ENCODE results near the gene USP17L12.
"Not testable (repeated sequence)": the region's sequence is repeated elsewhere in the genome, so short reads cannot be mapped to it uniquely, and the experiment has no call there.

Gene USP17L12

GRCh38 chr4:9219852-9220251 lies at the start of gene USP17L12:
Gene USP17L12, plus strand, starts transcription at chr4:9220152. Its CDS starts 0 bp downstream, at chr4:9220152.
- H3K9ac ChIP-seq (ENCODE audit: low read depth in 1 of 2, low read length in 2 of 2); H3K4me1 ChIP-seq (ENCODE audit: control insufficient read depth in 1 of 2, insufficient read depth in 2 of 2, low read length in 2 of 2); H3K27me3 ChIP-seq (ENCODE audit: control insufficient read depth in 1 of 2, insufficient read depth in 2 of 2, low read length in 2 of 2); H3K27ac ChIP-seq (ENCODE audit: low read depth, low read length); H3K9me3 ChIP-seq (ENCODE audit: control insufficient read depth in 1 of 2, low read length in 2 of 2); H3K4me3 ChIP-seq (ENCODE audit: low read depth in 1 of 2, low read length in 2 of 2); H3K36me3 ChIP-seq (ENCODE audit: control insufficient read depth in 1 of 2, insufficient read depth in 2 of 2, low read length in 2 of 2): not testable (repeated sequence)

GRCh38 chr4:9210357-9210756 lies 9.6 kb upstream of the USP17L12 start, which contains the start of gene USP17L10:
Gene USP17L10, plus strand, starts transcription at chr4:9210657. Its CDS starts 0 bp downstream, at chr4:9210657.
- H3K4me1 ChIP-seq (ENCODE audit: control insufficient read depth in 1 of 2, insufficient read depth in 2 of 2, low read length in 2 of 2); H3K36me3 ChIP-seq (ENCODE audit: control insufficient read depth in 1 of 2, insufficient read depth in 2 of 2, low read length in 2 of 2); H3K4me3 ChIP-seq (ENCODE audit: low read depth in 1 of 2, low read length in 2 of 2); H3K9me3 ChIP-seq (ENCODE audit: control insufficient read depth in 1 of 2, low read length in 2 of 2); H3K27ac ChIP-seq (ENCODE audit: low read depth, low read length); H3K27me3 ChIP-seq (ENCODE audit: control insufficient read depth in 1 of 2, insufficient read depth in 2 of 2, low read length in 2 of 2); H3K9ac ChIP-seq (ENCODE audit: low read depth in 1 of 2, low read length in 2 of 2): not testable (repeated sequence)

- not testable (repeated sequence) for H3K9ac ChIP-seq (ENCODE audit: low read depth in 1 of 2, low read length in 2 of 2); H3K4me1 ChIP-seq (ENCODE audit: control insufficient read depth in 1 of 2, insufficient read depth in 2 of 2, low read length in 2 of 2); H3K4me3 ChIP-seq (ENCODE audit: low read depth in 1 of 2, low read length in 2 of 2); H3K9me3 ChIP-seq (ENCODE audit: control insufficient read depth in 1 of 2, low read length in 2 of 2); H3K27ac ChIP-seq (ENCODE audit: low read depth, low read length); H3K36me3 ChIP-seq (ENCODE audit: control insufficient read depth in 1 of 2, insufficient read depth in 2 of 2, low read length in 2 of 2); H3K27me3 ChIP-seq (ENCODE audit: control insufficient read depth in 1 of 2, insufficient read depth in 2 of 2, low read length in 2 of 2)
Measured at GRCh38 chr4:9214701-9215100, 5.3 kb upstream of the USP17L12 start.

- H3K4me3 ChIP-seq (ENCODE audit: low read depth in 1 of 2, low read length in 2 of 2); H3K9ac ChIP-seq (ENCODE audit: low read depth in 1 of 2, low read length in 2 of 2); H3K4me1 ChIP-seq (ENCODE audit: control insufficient read depth in 1 of 2, insufficient read depth in 2 of 2, low read length in 2 of 2); H3K9me3 ChIP-seq (ENCODE audit: control insufficient read depth in 1 of 2, low read length in 2 of 2); H3K36me3 ChIP-seq (ENCODE audit: control insufficient read depth in 1 of 2, insufficient read depth in 2 of 2, low read length in 2 of 2); H3K27ac ChIP-seq (ENCODE audit: low read depth, low read length); H3K27me3 ChIP-seq (ENCODE audit: control insufficient read depth in 1 of 2, insufficient read depth in 2 of 2, low read length in 2 of 2): not testable (repeated sequence)
Measured at GRCh38 chr4:9215105-9215504, 4.8 kb upstream of the USP17L12 start, which contains the start of gene USP17L11. Gene USP17L11, plus strand, starts transcription at chr4:9215405. Its CDS starts 0 bp downstream, at chr4:9215405.

GRCh38 chr4:9224596-9224995 lies 4.6 kb downstream of the USP17L12 start, which contains the start of gene USP17L13:
Gene USP17L13, plus strand, starts transcription at chr4:9224896. Its CDS starts 0 bp downstream, at chr4:9224896.
- H3K27ac ChIP-seq (ENCODE audit: low read depth, low read length); H3K36me3 ChIP-seq (ENCODE audit: control insufficient read depth in 1 of 2, insufficient read depth in 2 of 2, low read length in 2 of 2); H3K27me3 ChIP-seq (ENCODE audit: control insufficient read depth in 1 of 2, insufficient read depth in 2 of 2, low read length in 2 of 2); H3K9me3 ChIP-seq (ENCODE audit: control insufficient read depth in 1 of 2, low read length in 2 of 2); H3K4me1 ChIP-seq (ENCODE audit: control insufficient read depth in 1 of 2, insufficient read depth in 2 of 2, low read length in 2 of 2); H3K4me3 ChIP-seq (ENCODE audit: low read depth in 1 of 2, low read length in 2 of 2); H3K9ac ChIP-seq (ENCODE audit: low read depth in 1 of 2, low read length in 2 of 2): not testable (repeated sequence)

GRCh38 chr4:9230249-9230648 lies 10.3 kb downstream of the USP17L12 start:
- H3K36me3 ChIP-seq (ENCODE audit: control insufficient read depth in 1 of 2, insufficient read depth in 2 of 2, low read length in 2 of 2); H3K4me1 ChIP-seq (ENCODE audit: control insufficient read depth in 1 of 2, insufficient read depth in 2 of 2, low read length in 2 of 2); H3K4me3 ChIP-seq (ENCODE audit: low read depth in 1 of 2, low read length in 2 of 2); H3K9ac ChIP-seq (ENCODE audit: low read depth in 1 of 2, low read length in 2 of 2); H3K27me3 ChIP-seq (ENCODE audit: control insufficient read depth in 1 of 2, insufficient read depth in 2 of 2, low read length in 2 of 2); H3K27ac ChIP-seq (ENCODE audit: low read depth, low read length); H3K9me3 ChIP-seq (ENCODE audit: control insufficient read depth in 1 of 2, low read length in 2 of 2): not testable (repeated sequence)

- H3K4me1 ChIP-seq (ENCODE audit: control insufficient read depth in 1 of 2, insufficient read depth in 2 of 2, low read length in 2 of 2); H3K27ac ChIP-seq (ENCODE audit: low read depth, low read length); H3K36me3 ChIP-seq (ENCODE audit: control insufficient read depth in 1 of 2, insufficient read depth in 2 of 2, low read length in 2 of 2); H3K27me3 ChIP-seq (ENCODE audit: control insufficient read depth in 1 of 2, insufficient read depth in 2 of 2, low read length in 2 of 2); H3K9me3 ChIP-seq (ENCODE audit: control insufficient read depth in 1 of 2, low read length in 2 of 2); H3K9ac ChIP-seq (ENCODE audit: low read depth in 1 of 2, low read length in 2 of 2); H3K4me3 ChIP-seq (ENCODE audit: low read depth in 1 of 2, low read length in 2 of 2): not testable (repeated sequence)
Measured at GRCh38 chr4:9234085-9234484, 14.1 kb downstream of the USP17L12 start, which contains the start of gene USP17L15. Gene USP17L15, plus strand, starts transcription at chr4:9234385. Its CDS starts 0 bp downstream, at chr4:9234385.

- not testable (repeated sequence) for H3K9me3 ChIP-seq (ENCODE audit: control insufficient read depth in 1 of 2, low read length in 2 of 2); H3K27ac ChIP-seq (ENCODE audit: low read depth, low read length); H3K27me3 ChIP-seq (ENCODE audit: control insufficient read depth in 1 of 2, insufficient read depth in 2 of 2, low read length in 2 of 2); H3K4me3 ChIP-seq (ENCODE audit: low read depth in 1 of 2, low read length in 2 of 2); H3K4me1 ChIP-seq (ENCODE audit: control insufficient read depth in 1 of 2, insufficient read depth in 2 of 2, low read length in 2 of 2); H3K9ac ChIP-seq (ENCODE audit: low read depth in 1 of 2, low read length in 2 of 2); H3K36me3 ChIP-seq (ENCODE audit: control insufficient read depth in 1 of 2, insufficient read depth in 2 of 2, low read length in 2 of 2)
Measured at GRCh38 chr4:9238461-9238860, 18.5 kb downstream of the USP17L12 start.

GRCh38 chr4:9243579-9243978 lies 23.6 kb downstream of the USP17L12 start, which contains the start of gene USP17L17:
Gene USP17L17, plus strand, starts transcription at chr4:9243879. Its CDS starts 0 bp downstream, at chr4:9243879.
- not testable (repeated sequence) for H3K9ac ChIP-seq (ENCODE audit: low read depth in 1 of 2, low read length in 2 of 2); H3K4me1 ChIP-seq (ENCODE audit: control insufficient read depth in 1 of 2, insufficient read depth in 2 of 2, low read length in 2 of 2); H3K4me3 ChIP-seq (ENCODE audit: low read depth in 1 of 2, low read length in 2 of 2); H3K27ac ChIP-seq (ENCODE audit: low read depth, low read length); H3K27me3 ChIP-seq (ENCODE audit: control insufficient read depth in 1 of 2, insufficient read depth in 2 of 2, low read length in 2 of 2); H3K9me3 ChIP-seq (ENCODE audit: control insufficient read depth in 1 of 2, low read length in 2 of 2); H3K36me3 ChIP-seq (ENCODE audit: control insufficient read depth in 1 of 2, insufficient read depth in 2 of 2, low read length in 2 of 2)

- not testable (repeated sequence) for H3K27me3 ChIP-seq (ENCODE audit: control insufficient read depth in 1 of 2, insufficient read depth in 2 of 2, low read length in 2 of 2); H3K27ac ChIP-seq (ENCODE audit: low read depth, low read length); H3K9me3 ChIP-seq (ENCODE audit: control insufficient read depth in 1 of 2, low read length in 2 of 2); H3K4me3 ChIP-seq (ENCODE audit: low read depth in 1 of 2, low read length in 2 of 2); H3K9ac ChIP-seq (ENCODE audit: low read depth in 1 of 2, low read length in 2 of 2); H3K36me3 ChIP-seq (ENCODE audit: control insufficient read depth in 1 of 2, insufficient read depth in 2 of 2, low read length in 2 of 2); H3K4me1 ChIP-seq (ENCODE audit: control insufficient read depth in 1 of 2, insufficient read depth in 2 of 2, low read length in 2 of 2)
Measured at GRCh38 chr4:9247953-9248680, 28.2 kb downstream of the USP17L12 start, which contains the start of gene USP17L18. Gene USP17L18, plus strand, starts transcription at chr4:9248630. Its CDS starts 0 bp downstream, at chr4:9248630.

Data from duodenal mucosa (tissue), 2 donors.